IMR-90 (cell line): ENCODE measurements around the gene PRTFDC1.

Experiments
- CHD1 ChIP-seq: IDR thresholded peaks from 2 replicates; pipeline ENCODE4 v1.6.1; 2012; ENCODE audit warnings: low read depth, low read length, improper control_type of control experiment
- CTCF ChIP-seq: conservative IDR thresholded peaks from 2 replicates; pipeline ENCODE4 v1.5.1; 2012; ENCODE audit warnings: mild to moderate bottlenecking, low read depth, low read length, improper control_type of control experiment
- FOS ChIP-seq: fragments of 150-350 bp; IDR thresholded peaks from 2 replicates; pipeline ENCODE4 v1.6.1; 2016; ENCODE audit warnings: low read depth, low read length
- MAFK ChIP-seq: IDR thresholded peaks from 2 replicates; pipeline ENCODE4 v1.6.1; 2012; ENCODE audit warnings: low read depth, low read length, improper control_type of control experiment
- POLR2A ChIP-seq: IDR thresholded peaks from 2 replicates; pipeline ENCODE4 v1.6.1; 2012; ENCODE audit warnings: mild to moderate bottlenecking, low read depth, low read length
- RCOR1 ChIP-seq: IDR thresholded peaks from 2 replicates; pipeline ENCODE4 v1.6.1; 2012; ENCODE audit warnings: mild to moderate bottlenecking, low read length, improper control_type of control experiment; ENCODE audit not compliant: insufficient replicate concordance

DNA sequence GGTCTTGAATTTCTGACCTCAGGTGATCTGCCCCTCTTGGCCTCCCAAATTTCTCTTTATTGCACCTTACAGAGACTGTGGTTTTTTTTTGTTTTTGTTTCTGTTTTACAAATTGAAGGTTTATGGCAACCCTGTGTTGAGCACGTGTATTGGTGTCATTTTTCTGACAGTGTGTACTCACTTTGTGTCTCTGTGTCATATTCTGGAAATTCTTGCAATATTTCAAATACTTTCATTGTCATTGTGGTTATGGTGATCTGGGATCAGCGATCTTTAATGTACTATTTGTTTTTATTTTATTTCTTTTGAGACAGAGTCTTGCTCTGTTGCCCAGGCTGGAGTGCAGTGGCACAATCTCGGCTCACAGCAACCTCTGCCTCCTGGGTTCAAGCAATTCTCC is 89.8 kb downstream of the PRTFDC1 start:
- TF ChIP-seq CTCF (no peak), MAFK (no peak), CHD1 (no peak), FOS (no peak), POLR2A (no peak), RCOR1 (no peak)
